HG02610 (cell line): ENCODE measurements around the gene DUOX2.
A peak's percentile ranks its signal among the peaks of the same experiment; 100 is the strongest.
"Not testable (repeated sequence)": the region's sequence is repeated elsewhere in the genome, so short reads cannot be mapped to it uniquely, and the experiment has no call there.

Experiments
- ATAC-seq: cut with Tn5 transposase; IDR thresholded peaks from one replicate; pipeline ENCODE4 v1.9.1; 2021; ENCODE audit warnings: mild to moderate bottlenecking, moderate library complexity; ENCODE audit not compliant: unreplicated experiment

DUOX2 gene

GRCh38 chr15:45077391-45077790 is 36.6 kb downstream of the DUOX2 start:
- not testable (repeated sequence) for ATAC-seq

- ATAC-seq: not testable (repeated sequence)
Measured at GRCh38 chr15:45075440-45076320, 38.3 kb downstream of the DUOX2 start.

DNA sequence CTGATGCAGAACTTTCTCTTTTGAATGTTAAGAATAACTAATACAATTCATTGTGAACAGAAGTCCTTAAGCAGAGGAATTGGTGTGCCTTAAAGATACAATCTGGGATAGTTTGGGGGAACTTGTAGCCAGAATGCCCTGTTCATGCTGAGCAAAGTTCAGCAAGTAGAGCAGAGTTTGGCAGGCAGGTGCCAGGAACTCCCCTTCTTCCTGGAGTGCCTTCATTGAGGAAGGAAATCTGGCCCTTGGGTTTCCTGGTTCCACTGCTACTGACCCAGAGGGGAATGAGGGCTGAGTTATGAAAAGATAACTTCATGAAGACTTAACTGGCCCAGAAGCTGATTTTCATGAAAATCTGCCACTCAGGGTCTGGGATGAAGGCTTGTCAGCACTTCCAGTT is 40.4 kb downstream of the DUOX2 start:
- not testable (repeated sequence) for ATAC-seq

GRCh38 chr15:45069942-45070360 is 44.0 kb downstream of the DUOX2 start:
- ATAC-seq: not testable (repeated sequence)

DNA sequence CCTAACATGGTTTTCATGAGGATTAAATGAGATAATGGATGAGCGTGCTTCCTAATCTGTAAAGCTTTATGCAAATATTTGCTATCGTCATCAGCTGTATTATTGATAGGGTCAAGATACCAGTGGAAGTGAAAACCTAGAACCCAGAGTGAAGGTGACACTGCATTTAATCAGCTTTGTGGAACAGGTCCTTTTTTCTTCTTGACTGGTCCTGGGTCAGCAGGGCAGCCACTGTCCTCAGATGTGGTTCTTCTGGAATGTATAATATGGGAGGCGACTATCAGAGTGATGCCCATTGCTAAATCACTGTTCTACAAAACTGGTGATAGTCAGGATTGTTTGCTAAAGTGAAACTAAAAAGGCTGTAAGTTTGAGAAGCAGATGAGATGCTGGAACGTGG is 49.6 kb downstream of the DUOX2 start:
- ATAC-seq: no peak

DNA sequence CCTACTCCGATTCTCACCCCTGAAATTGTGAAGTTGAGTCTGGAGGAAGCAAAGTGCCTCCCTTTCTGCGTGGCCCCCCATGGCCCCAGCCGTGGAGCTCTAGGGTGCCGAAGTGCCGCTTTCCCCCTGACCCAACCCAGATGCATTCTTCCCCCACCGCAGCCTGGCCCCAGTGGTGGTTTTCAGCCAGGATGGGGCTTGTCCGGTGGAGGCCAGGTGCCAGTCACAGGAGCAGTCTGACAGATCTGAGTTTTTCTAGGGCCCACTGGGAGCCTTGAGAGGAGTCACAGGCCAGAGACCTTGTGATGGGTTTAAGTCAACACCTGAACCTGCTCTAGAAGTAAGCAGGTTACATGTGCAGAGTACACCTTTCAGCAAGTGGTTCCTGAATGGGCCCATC is 51.7 kb downstream of the DUOX2 start:
- ATAC-seq: not testable (repeated sequence)

- ATAC-seq: not testable (repeated sequence)
Measured at GRCh38 chr15:45058690-45059675, 55.0 kb downstream of the DUOX2 start.

- ATAC-seq: not testable (repeated sequence)
Measured at GRCh38 chr15:45052676-45053075, 61.3 kb downstream of the DUOX2 start.

GRCh38 chr15:45050587-45050986 is 63.4 kb downstream of the DUOX2 start:
- ATAC-seq: no peak

GRCh38 chr15:45048794-45049631 is 65.0 kb downstream of the DUOX2 start:
- peak; percentile 48 for ATAC-seq

GRCh38 chr15:45048449-45048793 is 65.6 kb downstream of the DUOX2 start:
- peak; percentile 3 for ATAC-seq

- ATAC-seq: not testable (repeated sequence)
Measured at GRCh38 chr15:45044270-45044669, 69.7 kb downstream of the DUOX2 start.

DNA sequence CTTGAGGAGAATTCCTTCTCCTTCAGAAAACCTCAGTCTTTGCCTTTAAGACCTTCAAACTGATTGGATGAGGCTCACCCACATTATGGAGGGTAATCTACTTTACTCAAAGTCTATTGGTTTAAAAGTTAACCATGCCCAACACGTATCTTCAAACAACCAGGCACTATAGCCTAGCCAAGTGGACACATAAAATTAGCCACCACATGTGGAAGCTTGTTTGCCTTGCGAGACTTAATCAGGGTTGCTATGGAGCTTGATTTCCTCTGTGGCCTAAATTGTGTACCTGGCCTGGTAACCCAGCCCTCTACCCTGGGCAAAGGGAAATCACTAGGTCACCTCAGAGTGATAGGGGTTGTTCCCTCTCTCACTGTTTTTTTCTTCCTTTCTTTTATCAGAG is 71.1 kb downstream of the DUOX2 start:
- ATAC-seq: not testable (repeated sequence)
